Endodermal cell (in vitro differentiated cells): ENCODE results near the gene OR6N1. TPM values are rescaled to one million over a fixed set of nuclear protein-coding genes. Genes with fewer than 3 reads are reported as not detected.

ENCODE experiments used
- DNase-seq: peaks from one replicate; pipeline ENCODE4 v3.0.0-alpha.2; 2017
- H3K27ac ChIP-seq: 2 replicates; pipeline ENCODE4 v1.5.1; 2013; ENCODE audit warnings: mild to moderate bottlenecking, low read depth, low read length, moderate library complexity
- H3K27me3 ChIP-seq: 2 replicates; pipeline ENCODE4 v1.6.1; 2013; ENCODE audit warnings: mild to moderate bottlenecking, low read length, moderate library complexity; ENCODE audit not compliant: insufficient read depth, control insufficient read depth, poor library complexity, severe bottlenecking
- H3K36me3 ChIP-seq: 2 replicates; pipeline ENCODE4 v1.7.0; 2013; ENCODE audit warnings: mild to moderate bottlenecking, low read length, moderate library complexity; ENCODE audit not compliant: control insufficient read depth, insufficient read depth
- H3K4me1 ChIP-seq: one replicate; pipeline ENCODE4 v1.7.0; 2013; ENCODE audit warnings: low read length; ENCODE audit not compliant: control insufficient read depth, insufficient read depth
- H3K4me3 ChIP-seq: 2 replicates; pipeline ENCODE4 v1.5.1; 2013; ENCODE audit warnings: mild to moderate bottlenecking, low read length, moderate library complexity
- H3K9ac ChIP-seq: 2 replicates; pipeline ENCODE4 v1.6.1; 2013; ENCODE audit warnings: mild to moderate bottlenecking, low read length, moderate library complexity; ENCODE audit not compliant: poor library complexity, severe bottlenecking; ENCODE audit errors: extremely low read depth
- H3K9me3 ChIP-seq: 2 replicates; pipeline ENCODE4 v1.6.1; 2013; ENCODE audit warnings: mild to moderate bottlenecking, low read length, moderate library complexity; ENCODE audit not compliant: control insufficient read depth
- H3K27ac Mint-ChIP-seq: 2 replicates; pipeline ENCODE4 v1.8.0; 2020; ENCODE audit warnings: mixed read lengths
- H3K27me3 Mint-ChIP-seq: 2 replicates; pipeline ENCODE4 v1.8.0; 2021; ENCODE audit warnings: mild to moderate bottlenecking, mixed read lengths; ENCODE audit not compliant: insufficient read depth
- H3K36me3 Mint-ChIP-seq: 2 replicates; pipeline ENCODE4 v1.8.0; 2020; ENCODE audit warnings: low read depth, mixed read lengths
- H3K4me1 Mint-ChIP-seq: 2 replicates; pipeline ENCODE4 v1.8.0; 2020; ENCODE audit warnings: mixed read lengths
- H3K4me3 Mint-ChIP-seq: 2 replicates; pipeline ENCODE4 v1.8.0; 2020; ENCODE audit warnings: mild to moderate bottlenecking, moderate library complexity, mixed read lengths
- H3K9me3 Mint-ChIP-seq: 2 replicates; pipeline ENCODE4 v1.8.0; 2020; ENCODE audit warnings: mild to moderate bottlenecking, mixed read lengths
- CTCF ChIP-seq: fragments of 200-600 bp; sonication (generic); conservative IDR thresholded peaks from 2 replicates; pipeline ENCODE4 v1.5.0; 2021; ENCODE audit warnings: antibody characterized with exemption, mild to moderate bottlenecking
- WGBS, 2 experiments: methylation state at CpG; one replicate each; pipeline versions ENCODE4 v1.1.5 to v1.1.7; 2013; ENCODE audit warnings: missing lambda C conversion rate in 2 of 2, mixed read lengths in 1 of 2; ENCODE audit not compliant: insufficient coverage in 1 of 2, insufficient read length in 1 of 2; 5-methylcytosine and 5-hydroxymethylcytosine counted together
- total RNA-seq, 2 donors: library from RNA; stranded (reverse); fragmentation: NEBNext Ultra II Directional in 1 of 2; extraction: Animal tissue kit (Norgen Biotek cat#: 25700) in 1 of 2; gene quantifications; 2 replicates in 1 of 2; 3 replicates in 1 of 2; pipeline ENCODE4 v1.2.1, GENCODE V29; 2021

Gene OR6N1
- total RNA-seq, 2 donors from 2014 or later = not detected

GRCh38 chr1:158800526-158800925 is 28.5 kb upstream of the OR6N1 start:
- H3K4me1 Mint-ChIP-seq = no peaks in the 10 kb centered on the region
- H3K27ac ChIP-seq = no peak overlapping the region
- no peak overlapping the region for H3K4me3 ChIP-seq
- no peaks in the 10 kb centered on the region for H3K27me3 ChIP-seq
- H3K9me3 ChIP-seq = no peaks in the 10 kb centered on the region
- DNase-seq = no peak
- no peaks in the 10 kb centered on the region for H3K4me1 ChIP-seq
- H3K27ac Mint-ChIP-seq = no peak overlapping the region
- H3K27me3 Mint-ChIP-seq = no peaks in the 10 kb centered on the region
- 77 to 94% methylated on average over 1 to 2 of the region's 2 CpGs for WGBS, 2 experiments
- H3K9me3 Mint-ChIP-seq = no peaks in the 10 kb centered on the region
- no peak overlapping the region for H3K4me3 Mint-ChIP-seq
- no peaks in the 10 kb centered on the region for H3K36me3 Mint-ChIP-seq
- H3K9ac ChIP-seq = no peak overlapping the region
- TF ChIP-seq CTCF = no peak
- no peaks in the 10 kb centered on the region for H3K36me3 ChIP-seq

GRCh38 chr1:158799689-158800088 is 27.7 kb upstream of the OR6N1 start:
- no peak overlapping the region for H3K4me3 Mint-ChIP-seq
- 90 to 95% methylated on average over 2 to 4 of the region's 4 CpGs for WGBS, 2 experiments
- H3K27me3 Mint-ChIP-seq = no peaks in the 10 kb centered on the region

GRCh38 chr1:158798531-158798930 is 26.5 kb upstream of the OR6N1 start:
- H3K36me3 Mint-ChIP-seq = no peaks in the 10 kb centered on the region
- no peak overlapping the region for H3K27ac Mint-ChIP-seq
- no peaks in the 10 kb centered on the region for H3K9me3 Mint-ChIP-seq
- WGBS, 2 experiments = 91 to 97% methylated on average over 3 of the region's 3 CpGs
- Histone ChIP-seq H3K36me3 (no peaks in the 10 kb centered on the region), H3K4me3 (no peak overlapping the region), H3K4me1 (no peaks in the 10 kb centered on the region), H3K27ac (no peak overlapping the region), H3K9me3 (no peaks in the 10 kb centered on the region), H3K9ac (no peak overlapping the region), H3K27me3 (no peaks in the 10 kb centered on the region)
- no peaks in the 10 kb centered on the region for H3K27me3 Mint-ChIP-seq
- DNase-seq = no peak
- TF ChIP-seq CTCF = peak; percentile 59
- H3K4me3 Mint-ChIP-seq = no peak overlapping the region
- peaks cover 2% of the 10 kb centered on the region for H3K4me1 Mint-ChIP-seq

More at GRCh38 chr1:158799689-158800088, 27.7 kb upstream of the OR6N1 start:
- Histone ChIP-seq H3K9ac (no peak overlapping the region), H3K27me3 (no peaks in the 10 kb centered on the region), H3K27ac (no peak overlapping the region), H3K4me1 (no peaks in the 10 kb centered on the region), H3K9me3 (no peaks in the 10 kb centered on the region), H3K4me3 (no peak overlapping the region), H3K36me3 (no peaks in the 10 kb centered on the region)
- no peaks in the 10 kb centered on the region for H3K4me1 Mint-ChIP-seq
- H3K36me3 Mint-ChIP-seq = no peaks in the 10 kb centered on the region
- DNase-seq = no peak
- H3K27ac Mint-ChIP-seq = no peak overlapping the region
- no peaks in the 10 kb centered on the region for H3K9me3 Mint-ChIP-seq
- TF ChIP-seq CTCF = no peak
